Left cardiac atrium (tissue), 4 donors: ENCODE results near the gene C21orf91. TPM values are rescaled to one million over a fixed set of nuclear protein-coding genes. Genes with fewer than 3 reads are reported as not detected.
A peak's percentile ranks its signal among the peaks of the same experiment; 100 is the strongest.

ENCODE experiments used
- ATAC-seq, 2 donors: fragments of 200-7000 bp; cut with Tn5 transposase; one replicate each; pipeline ENCODE4 v1.9.1; 2020; ENCODE audit warnings: mild to moderate bottlenecking in 2 of 2, moderate library complexity in 2 of 2
- DNase-seq: peaks from one replicate; pipeline ENCODE4 v3.0.0-alpha.2; 2020
- intact Hi-C, 2 donors: fragments of 100-400 bp; cut with DNase I; formaldehyde crosslinking; loops; one replicate each; pipeline versions ENCODE4 v1.14.1 to v1.15.1; 2022 to 2023
- total RNA-seq, 2 donors: library from RNA; stranded (reverse); fragmentation: NEBNext Ultra II Directional; extraction: Animal tissue kit (Norgen Biotek cat#: 25700); gene quantifications; one replicate each; pipeline ENCODE4 v1.2.1, GENCODE V29; 2021
- donor health status: DM: no; HTN: yes; CAD: no.
- donor health status: DM: no; HTN: yes; CAD: no; lungs with severe emphysema.
- donor health status: DM: yes; HTN: yes; CAD: no.
- donor health status: Dilated cardiomyopathy.

Gene C21orf91
- total RNA-seq, 2 donors from 2014 or later = 9.0 to 9.2 TPM

DNA sequence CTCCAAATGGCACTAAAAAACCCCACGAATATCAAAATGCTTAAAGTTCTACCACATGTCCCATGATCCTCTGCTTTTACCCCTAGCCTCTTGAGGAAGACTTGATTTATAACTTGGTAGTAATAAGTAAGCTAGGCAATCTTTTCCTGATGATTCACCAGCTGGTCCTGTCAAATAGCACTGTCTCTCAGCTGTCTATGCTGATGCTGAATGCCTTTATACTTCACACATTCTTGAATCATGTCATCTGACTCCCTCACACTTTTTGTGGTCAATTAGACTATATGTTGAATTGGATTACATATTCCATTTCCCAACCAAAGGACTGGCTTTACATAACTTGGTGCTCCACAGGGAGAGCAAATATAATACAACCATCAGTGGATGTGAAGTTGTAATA lies 16.6 kb downstream of the C21orf91 start:
- intact Hi-C loops = no loop called here
- DNase-seq (no peak), ATAC-seq (peak in 1 of 2 donors; percentile 52)

DNA sequence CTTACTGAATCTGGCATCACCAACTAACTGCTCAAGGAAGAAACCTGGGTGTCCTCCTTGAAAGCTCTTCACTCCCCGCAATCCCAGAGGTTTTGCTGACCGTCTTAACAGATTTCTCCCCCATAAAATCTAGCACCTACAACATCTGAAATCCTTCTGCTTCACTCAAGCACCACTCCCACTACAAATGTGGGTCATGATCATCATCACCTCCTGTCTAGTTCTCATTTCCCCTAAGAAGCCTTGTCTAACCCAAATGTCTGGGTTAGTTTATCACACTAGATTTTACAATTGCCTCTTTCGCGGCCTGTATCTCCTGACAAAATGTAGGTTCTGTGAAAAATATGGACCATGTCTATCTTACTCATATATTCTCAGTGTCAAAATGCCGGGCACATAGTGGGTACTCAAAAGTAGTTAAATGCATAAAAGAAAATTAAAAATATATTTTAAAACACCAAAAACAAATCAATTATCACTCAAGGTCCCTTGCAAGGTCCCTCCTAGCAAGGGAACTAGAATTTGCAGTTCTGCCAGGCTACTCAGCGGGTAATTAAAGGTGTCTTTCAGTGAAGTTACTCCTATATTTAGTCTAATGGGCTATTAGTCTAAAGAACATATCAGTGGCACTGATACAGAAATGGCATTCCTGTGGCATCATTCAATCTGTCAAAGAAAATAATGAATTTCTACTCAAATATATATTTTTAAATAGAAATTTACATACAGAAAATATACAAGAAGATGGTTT lies 19.6 kb downstream of the C21orf91 start:
- intact Hi-C loops = no loop called here
- no peak for ATAC-seq
- DNase-seq = no peak

DNA sequence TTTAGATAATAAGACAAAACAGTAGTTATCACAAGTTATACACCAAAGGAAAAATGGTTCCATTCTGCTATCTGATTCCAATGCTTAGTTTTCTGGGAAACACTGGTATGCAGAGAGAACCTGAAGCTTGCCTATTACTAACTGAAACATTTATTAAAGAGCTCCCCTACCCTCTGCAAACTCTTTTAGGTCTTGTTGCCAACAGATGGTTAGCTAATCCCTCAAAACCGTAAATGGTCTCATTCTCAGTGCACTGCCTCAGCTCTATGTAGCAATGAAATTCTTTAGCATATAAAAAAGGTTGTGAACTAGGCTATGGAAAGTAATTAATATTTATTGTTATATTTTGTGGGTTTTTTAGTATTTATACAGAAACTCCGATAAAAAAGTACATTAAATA lies 20.4 kb downstream of the C21orf91 start:
- no peak for DNase-seq
- ATAC-seq = no peak
- intact Hi-C loops = no loop called here

DNA sequence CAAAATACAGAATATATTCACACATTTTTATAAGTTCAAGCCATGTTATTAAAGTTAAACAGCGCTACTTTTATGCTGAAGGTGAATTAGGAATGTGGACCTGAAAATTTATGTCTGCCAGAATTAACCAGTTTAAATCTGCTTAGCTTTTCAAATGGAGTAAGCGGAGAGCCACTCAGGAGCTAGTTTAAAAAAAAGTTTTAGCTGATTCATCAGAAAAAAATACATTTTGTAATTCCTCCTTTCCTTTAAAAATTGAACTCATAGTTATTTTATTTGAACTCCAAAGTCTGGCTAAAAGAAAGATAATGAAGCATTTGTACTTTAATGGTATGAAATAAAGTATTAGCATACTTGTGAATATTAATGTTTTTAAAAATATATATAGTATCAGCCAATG lies 21.2 kb downstream of the C21orf91 start:
- ATAC-seq (no peak), DNase-seq (no peak)
- intact Hi-C loops = no loop called here

DNA sequence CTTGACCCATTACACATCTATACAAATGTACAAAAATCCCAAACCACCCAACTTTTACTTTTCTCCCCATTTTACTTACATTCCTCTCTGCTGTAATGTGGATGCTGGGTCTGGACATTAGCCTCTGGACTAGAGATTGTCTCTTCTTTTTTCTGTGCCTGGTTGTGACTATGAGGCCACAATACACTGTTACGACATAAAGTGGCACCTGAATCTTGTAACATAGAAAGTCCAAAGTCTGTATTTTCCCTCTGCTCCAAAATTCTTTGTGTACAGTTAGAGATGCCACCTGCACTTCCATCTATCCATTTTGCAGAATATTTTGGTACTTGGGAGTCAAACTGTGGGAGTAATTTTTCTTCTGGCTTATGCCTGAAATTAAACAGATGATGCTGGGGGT lies 22.7 kb downstream of the C21orf91 start:
- no peak for DNase-seq
- intact Hi-C loops = no loop called here
- no peak for ATAC-seq

DNA sequence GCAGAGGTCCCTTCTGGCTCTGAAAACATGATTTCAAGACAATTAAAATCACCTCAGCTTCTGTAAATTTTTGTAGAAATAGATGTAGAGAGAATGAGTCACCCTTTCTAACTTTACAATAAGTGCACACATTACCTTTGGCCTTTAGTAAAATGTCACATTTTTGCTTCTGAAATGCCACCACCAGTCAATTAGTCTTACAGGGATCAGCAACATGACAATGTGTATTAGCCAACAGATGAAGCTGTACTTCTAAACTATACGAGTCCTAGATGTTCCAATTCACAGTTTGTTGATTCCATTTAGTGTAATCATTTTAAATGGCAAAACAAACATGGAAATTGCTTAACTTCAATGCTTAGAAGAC lies 23.1 kb downstream of the C21orf91 start:
- DNase-seq (no peak), ATAC-seq (no peak)
- intact Hi-C loops = no loop called here

DNA sequence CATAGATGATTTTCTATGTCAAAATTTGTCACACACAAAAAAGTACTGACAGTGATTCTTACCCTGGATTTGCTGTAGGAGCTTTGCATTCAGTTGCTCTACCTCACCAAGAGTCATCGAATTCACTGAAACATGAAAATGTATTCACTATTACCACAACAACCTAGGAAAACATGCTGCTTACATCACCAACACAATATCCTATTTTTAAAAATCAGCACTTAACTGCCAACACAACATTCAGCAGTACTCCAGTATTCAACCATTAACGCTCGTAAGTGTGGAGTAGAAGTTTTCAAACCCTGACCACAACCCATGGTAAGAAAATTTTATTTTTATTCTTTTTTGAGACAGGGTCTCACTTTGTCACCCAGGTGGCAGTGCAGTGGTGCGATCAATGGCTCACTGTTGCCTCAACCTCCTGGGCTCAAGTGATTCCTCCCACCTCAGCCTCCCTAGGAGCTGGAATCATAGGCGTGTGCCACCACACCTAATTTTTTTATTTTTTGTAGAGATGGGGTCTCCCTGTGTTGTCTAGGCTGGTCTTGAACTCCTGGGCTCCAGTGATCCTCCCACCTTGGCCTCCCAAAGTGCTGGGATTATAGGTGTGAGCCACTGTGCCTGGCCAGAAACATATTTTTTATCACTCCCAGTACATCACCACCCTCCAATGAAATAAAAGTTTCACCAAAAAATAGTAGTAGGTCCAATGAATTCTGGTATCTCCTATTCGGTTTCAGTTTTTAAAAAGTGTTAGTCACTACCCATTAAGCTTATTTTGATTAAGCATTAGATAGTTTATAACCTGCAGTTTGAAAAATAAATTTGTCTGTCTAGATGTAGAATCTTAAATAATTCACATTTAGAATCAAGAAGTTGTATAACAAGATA lies 23.8 kb downstream of the C21orf91 start:
- intact Hi-C loops = no loop called here
- ATAC-seq (no peak), DNase-seq (no peak)

DNA sequence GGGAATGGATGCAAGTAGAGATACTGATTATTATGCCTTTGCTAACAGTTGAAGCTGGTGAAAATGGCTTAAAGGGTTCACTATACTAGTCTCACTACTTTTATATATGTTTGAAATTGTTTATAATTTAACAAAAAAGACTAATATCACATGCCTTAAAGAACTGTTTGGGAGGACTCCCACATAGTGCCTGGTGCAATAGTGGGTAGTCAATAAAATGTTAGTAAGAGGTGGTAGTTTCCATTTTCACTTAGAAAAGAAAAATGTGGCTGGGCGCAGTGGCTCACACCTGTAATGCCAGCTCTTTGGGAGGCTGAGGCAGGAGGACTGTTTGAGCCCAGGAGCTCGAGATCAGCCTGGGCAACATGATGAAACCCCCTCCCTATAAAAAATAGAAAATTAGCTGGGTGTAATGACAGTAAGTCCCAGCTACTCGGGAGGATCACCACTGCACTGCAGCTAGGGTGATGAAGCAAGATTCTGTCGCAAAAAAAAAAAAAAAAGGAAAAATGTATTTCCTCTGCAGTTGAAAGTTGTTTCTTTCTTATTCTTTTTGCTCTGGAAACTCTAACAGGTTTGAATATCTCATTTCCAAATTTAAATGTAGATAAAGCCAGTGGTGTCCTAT lies 24.5 kb downstream of the C21orf91 start:
- DNase-seq (no peak), ATAC-seq (no peak)
- intact Hi-C loops = no loop called here

DNA sequence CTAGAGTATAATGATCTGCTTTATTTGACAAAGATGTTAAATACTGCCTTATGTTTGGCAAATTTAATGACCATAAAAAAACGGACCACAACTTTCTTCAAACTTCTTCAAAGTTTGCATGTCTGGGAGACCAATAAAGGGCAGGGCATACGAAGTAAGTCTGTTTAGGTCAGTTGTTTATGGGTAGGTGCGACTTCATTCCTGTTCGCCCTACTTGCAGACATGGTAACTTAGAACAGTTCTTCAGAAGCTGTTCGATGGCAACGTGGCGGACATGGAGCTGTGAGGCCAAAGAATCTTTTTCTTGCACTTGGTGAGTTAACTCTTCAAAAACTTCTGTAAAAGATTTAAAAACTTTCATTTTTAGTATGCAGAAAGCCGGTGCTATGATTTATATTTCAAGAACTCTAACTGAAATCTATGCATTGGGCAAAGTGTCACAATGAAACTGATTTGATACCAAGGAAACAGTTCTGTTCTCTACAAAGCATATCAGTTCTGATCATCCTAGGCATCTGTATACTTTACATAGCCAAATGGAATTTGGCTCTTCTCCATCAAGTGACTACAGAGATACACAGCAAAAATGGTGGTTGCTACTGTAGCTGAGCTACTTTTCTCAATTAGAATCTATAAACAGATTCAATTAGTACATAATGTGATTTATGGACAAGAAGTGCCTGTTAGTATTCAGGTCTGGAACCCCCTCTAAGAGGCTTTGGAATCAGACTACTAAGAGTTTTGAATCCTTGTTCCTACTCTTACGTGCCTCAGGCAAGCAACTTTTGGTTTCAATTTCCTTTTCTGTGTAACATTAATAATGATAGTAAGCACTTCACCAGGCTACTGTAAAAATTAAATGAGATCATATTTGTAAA lies 25.7 kb downstream of the C21orf91 start:
- DNase-seq (no peak), ATAC-seq (peak; percentile 36 to 44)
- intact Hi-C loops = no loop called here

DNA sequence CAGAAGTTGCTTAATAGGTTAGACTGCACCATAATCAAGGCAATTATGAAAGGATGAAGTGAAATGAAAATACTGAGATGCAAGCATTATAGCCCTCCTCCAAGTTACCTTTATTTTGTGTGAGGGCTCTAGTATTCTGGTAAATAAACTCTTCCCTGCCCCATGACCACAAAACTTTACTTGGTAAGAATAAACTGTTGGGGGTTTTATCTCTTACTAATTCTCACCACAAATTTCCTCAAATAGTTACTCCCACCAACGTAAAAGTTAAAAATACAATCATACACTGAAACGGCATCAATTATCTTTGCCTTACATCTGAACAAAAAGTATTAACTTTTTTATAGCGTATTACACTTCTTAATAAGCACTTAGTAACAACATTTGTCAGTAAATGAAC lies 29.5 kb downstream of the C21orf91 start:
- DNase-seq = no peak
- ATAC-seq = no peak
- intact Hi-C loops = no loop called here

DNA sequence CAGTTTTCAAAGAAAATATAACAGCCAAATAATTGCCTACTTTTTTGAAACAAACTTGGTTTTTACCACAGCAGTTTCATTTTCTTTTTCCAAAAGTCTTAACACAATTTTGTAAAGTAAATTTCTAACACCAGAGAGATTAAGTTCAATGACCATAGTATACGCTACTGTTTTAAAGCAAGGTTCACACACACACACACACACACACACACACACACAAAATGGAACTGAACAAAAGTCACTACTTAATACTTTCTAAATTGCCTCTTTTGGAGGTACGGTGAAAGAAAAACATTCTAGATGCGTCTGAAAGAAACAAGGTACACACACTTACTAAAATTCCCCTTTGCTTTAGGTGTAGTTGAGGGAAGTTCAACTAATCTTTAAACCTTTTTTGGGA lies 30.1 kb downstream of the C21orf91 start:
- DNase-seq = no peak
- intact Hi-C loops = no loop called here
- no peak for ATAC-seq

DNA sequence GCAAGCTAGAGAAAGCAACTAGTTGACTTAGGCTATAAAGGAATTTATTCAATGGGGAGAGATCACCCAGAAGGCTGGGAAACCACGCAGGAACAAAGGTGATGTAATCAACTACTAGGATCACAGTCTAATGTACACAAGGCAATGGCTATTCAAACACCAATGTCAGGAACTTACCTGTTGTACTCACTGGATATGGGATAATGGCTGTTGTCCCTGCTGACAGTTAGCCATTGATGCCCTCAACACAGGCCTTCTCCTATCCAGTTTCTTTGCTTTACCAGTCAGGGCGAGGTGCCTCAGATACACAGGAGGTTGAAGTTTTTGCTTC lies 32.3 kb downstream of the C21orf91 start:
- ATAC-seq (no peak), DNase-seq (no peak)
- intact Hi-C loops = no loop called here

DNA sequence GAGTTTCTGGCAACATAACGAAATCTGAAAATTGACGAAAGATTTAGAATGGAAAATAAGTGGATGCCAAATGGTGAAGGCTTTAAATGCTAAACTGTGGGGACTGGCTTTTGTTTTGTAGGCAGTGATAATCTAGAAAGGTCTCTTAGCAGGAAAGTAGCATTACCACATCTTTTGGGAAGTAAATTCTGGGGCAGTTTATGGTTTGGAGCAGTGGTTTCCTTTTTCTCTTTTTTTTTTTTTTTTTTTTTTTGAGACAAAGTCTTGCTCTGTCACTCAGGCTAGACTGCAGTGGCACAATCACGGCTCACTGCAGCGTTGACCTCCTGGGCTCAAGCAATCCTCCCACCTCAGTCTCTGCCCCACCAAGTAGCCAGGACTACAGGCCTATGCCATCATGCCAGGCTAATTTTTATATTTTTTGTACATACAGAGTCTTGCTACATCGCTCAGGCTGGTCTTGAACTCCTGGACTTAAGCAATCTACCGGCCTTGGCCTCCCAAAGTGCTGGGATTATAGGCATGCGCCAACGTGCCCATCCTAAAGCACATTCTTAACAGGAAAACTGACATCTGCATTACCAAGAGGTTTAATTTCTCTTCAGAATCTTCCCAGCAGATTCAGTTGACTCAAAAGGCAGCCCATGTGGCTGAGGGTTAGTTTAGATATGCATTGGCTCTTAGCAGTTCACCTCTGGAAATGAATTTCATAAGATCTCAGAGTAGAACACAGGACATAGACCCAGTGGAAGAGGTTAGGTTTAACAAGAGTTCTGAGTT lies 32.9 kb downstream of the C21orf91 start:
- DNase-seq (no peak), ATAC-seq (no peak)
- intact Hi-C loops = no loop called here

DNA sequence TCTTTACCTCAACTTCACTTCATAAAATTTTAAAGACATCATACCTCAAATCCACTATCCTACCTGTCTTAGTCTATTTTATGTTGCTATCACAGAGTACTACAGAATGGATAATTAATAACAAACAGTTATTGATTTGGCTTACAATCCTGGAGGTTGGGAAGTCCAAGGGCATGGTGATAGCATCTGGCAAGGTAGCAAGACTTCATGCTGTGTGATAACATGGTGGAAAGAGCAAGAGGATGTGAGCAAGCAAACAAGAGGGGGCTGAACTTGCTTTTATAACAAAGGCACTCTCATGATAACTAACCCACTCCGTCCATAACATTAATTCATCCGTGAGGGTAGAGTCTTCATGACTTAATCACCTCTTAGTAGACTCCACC lies 33.8 kb downstream of the C21orf91 start:
- intact Hi-C loops = no loop called here
- no peak for ATAC-seq
- DNase-seq = no peak

DNA sequence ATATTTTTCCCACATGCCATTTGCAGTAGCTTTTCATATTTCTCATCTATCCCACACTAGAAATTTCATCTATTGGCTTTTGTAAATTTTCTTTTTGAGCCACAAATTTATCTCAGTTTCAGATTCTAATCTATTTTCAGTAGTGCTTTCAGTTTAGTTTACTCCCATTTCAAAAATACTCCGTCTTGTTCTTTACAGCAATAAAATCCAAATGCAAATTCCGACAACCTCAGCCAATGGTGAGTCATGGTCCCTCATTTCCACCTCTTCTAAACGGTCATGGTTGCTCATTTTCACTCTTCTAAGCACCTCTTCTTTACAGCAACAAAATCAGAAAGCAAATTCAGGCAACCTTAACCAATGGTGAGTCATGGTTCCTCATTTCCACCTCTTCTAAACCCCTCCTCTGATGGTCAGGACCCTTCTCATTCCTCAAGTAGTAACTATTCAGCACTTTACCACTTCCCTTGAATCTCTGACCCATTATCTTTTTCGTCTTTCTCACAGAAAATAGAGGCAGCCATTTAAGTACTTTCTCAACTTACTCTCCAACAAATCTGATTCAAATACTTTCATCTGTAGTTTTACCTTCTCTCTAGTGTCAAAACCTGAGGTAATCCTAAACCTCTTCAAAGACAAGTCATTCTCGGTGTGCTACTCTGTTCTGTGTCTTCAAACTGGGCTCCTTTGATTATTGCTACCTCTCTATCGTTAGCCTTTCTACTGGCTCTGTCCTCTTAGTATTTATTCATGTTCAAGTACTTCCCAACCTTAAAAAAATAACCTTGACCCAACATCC lies 34.4 kb downstream of the C21orf91 start:
- DNase-seq (no peak), ATAC-seq (no peak)
- intact Hi-C loops = no loop called here

DNA sequence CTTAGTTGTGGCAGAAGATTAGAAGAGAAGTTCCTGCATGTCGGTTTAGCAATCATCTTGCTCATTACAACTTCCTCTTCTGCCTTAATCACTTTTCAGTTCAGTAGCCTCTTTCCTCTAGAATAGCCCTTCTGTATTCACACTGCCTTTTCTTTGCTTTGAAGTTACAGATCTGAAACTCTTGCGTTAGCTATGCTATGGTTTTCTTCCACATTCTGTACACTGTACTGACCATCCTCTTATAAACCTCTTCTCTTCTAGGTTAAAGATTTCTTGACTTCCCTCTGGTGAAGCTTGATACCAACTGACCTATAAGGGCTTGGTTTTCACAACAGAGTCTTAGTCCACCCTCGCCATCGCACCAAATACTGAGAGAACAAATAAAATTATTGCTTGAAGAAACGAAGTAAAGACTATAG lies 35.0 kb downstream of the C21orf91 start:
- no peak for DNase-seq
- peak in 1 of 2 donors; percentile 30 for ATAC-seq
- intact Hi-C loops = no loop called here

DNA sequence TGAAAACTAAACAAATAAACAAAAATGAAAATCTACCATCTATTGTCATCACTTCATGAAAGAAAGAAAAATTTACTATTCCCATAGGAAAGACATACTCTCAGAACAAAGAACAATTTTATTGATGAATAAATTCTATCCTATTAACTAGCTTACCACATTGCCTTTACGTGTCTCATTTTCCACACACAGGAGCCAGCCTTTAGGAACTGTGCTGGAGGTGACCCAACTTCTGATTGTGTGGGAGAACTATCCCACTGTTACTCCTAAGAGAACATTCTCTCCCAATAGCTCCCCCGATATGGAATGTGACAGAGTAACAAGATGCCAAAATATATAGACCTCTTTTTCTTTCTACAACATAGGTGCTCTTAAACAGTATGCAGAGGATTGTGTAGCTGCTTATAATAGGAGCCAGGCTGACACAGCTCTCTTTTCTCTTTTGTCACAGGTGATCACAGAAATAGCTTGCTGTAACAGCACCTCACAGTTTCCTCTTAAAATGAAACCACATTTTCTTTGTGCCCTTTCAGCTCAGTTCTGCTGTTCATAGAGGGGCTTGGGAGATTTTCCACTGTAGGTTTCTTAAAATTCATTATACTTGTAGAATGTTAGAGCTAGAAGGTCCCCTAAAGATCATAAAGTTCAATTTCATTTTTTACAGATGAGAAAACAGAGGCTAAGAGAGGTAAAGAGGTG lies 35.5 kb downstream of the C21orf91 start:
- ATAC-seq = no peak
- intact Hi-C loops = no loop called here
- DNase-seq = no peak
